HG02840 (cell line): ENCODE data around the gene FAS.
"Not testable (repeated sequence)": the region's sequence is repeated elsewhere in the genome, so short reads cannot be mapped to it uniquely, and the experiment has no call there.

ENCODE experiments used
- ATAC-seq: cut with Tn5 transposase; IDR thresholded peaks from one replicate; pipeline ENCODE4 v1.9.1; 2021; ENCODE audit warnings: mild to moderate bottlenecking, moderate library complexity, moderate number of reproducible peaks; ENCODE audit not compliant: unreplicated experiment, low FRiP score

The FAS gene

DNA sequence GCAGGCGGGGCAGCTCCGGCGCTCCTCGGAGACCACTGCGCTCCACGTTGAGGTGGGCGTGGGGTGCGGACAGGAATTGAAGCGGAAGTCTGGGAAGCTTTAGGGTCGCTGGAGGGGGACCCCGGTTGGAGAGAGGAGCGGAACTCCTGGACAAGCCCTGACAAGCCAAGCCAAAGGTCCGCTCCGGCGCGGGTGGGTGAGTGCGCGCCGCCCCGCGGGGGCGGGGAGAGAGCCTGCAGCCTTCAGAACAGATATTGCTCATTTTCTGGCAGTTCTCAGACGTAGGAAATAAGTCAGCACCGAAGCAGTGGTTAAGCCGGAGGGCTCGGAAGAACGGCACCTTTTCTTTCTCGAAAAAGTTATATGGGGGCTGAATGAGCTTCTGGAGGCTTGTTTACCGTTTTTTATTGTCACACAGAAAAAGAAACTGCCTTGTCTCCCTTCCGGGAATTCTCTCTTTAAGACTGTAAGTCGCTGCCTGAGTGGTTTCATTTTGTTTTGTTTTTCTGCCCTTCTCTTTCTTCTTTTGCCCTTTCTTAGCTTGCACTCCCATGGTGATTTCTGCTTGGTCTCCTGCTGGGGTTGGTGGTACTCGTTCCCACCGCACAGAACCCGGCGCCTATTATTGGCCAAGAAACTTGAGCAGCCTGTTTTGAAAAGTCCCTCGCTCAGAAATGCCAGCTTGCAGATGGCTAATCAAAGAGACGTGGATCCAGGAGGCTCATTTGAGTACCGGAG, 732 bp downstream of the FAS start:
- peak; percentile 33 for ATAC-seq

DNA sequence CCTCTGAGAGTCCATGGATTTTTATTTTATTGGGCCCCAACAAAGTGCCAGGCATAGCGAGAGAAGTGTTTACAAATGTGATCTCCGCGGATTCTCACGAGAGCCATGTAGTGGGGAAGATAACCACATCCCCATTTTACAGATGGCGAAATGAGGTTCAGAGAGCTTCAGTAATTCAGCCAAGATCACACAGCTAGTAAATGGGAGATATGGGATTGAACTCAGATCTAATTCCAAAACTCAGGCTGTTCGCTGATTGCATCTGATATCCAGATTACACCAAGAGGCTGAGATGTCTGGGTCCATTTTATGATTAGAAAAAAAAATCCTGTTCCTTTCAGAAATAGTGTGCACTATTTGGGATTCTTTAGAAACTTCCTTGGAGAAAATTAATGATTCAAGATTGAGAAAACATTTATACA, 1.3 kb downstream of the FAS start:
- no peak for ATAC-seq

DNA sequence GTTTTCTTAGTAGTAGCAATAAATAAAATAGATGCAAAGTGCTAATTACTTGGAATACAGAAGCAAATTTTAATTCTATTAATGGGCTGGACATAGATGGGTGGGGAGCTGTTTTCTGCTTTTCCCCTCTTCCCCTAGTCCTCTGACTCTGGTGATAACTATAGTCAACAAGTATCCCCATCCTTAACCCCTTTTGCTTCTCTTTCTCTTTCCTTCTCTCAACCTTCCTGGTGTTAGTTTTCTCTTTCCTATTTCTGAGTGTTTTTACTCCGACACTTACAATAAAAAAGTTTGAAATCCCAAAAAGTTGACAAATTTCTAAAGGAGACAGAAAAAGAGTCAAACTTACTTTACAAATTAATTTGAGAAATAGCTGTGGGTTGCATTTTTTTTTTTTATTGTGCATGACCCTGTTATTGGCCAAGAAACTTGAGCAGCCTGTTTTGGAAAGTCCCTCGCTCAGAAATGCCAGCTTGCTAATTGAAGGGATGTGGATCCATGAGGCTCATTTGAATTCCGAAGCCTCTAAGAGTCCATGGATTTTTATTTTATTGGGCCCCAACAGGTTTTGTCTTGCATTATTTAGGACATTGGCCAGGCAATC, 2.4 kb downstream of the FAS start:
- ATAC-seq: no peak

DNA sequence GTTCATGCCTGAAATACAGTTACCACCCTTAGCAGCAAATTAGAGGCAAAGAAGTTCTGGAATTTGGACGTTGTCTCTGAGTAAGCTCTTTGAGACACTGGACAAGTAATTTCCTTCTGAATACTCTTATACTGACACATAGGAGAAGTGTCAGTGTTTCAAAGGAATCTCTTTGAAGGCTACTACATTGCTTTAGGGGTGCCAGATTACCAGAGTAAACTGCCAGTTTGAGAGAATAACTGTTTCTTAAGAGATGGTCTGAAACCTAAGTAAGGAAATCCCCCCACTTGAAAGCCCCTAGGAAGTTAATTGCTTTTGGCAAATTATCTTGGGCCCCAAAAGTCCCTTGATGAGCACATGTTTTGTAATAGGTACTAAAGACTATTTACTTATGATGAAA, 3.4 kb downstream of the FAS start:
- ATAC-seq: no peak

DNA sequence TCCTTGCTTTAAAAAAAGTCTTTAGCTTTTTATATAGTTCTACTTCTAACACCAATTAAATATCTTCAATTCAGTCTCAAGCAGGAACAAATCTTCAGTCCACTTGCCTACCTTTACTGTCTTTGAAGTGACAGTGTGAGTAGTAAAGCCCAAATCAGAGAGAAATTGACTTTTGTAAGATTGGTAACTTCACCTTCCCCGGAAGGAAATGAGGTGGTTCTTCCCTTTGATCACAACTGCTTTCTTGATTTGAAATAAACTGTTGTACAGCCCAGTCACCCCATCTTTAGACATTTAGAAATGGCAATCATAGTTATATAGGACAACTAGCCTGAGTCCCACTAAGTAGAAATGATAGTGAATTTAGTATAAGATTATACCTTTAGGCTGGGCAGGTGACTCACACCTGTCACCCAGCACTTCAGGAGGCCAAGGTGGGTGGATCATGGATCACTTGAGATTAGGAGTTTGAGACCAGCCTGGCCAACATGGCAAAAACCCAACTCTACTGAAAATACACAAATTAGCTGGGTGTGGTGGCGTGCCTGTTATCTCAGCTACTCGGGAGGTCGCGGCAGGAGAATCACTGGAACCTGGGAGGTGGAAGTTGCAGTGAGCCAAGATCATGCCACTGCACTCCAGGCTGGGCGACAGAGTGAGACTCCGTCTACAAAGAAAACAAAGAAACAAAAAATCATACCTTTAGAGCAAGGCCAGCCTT, 4.7 kb downstream of the FAS start:
- no peak for ATAC-seq

DNA sequence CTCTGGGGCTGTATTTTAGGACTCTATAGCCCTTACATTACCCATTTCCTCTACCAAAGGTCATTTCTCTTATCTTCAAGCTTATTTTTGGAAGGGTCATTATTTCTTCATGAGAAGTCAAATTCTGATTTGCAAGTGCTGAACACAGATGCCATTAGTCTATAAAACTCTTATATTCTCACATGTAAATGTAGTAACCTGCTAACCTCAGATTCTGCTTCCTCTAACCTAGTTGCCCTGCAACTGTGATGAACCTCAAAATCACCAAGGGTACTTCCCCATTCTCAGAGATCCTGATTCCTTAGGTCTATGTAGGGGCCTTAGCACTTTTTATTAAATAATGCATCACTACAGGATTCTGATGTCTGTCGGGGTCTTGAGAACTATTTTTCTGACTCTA, 6.3 kb downstream of the FAS start:
- no peak for ATAC-seq

DNA sequence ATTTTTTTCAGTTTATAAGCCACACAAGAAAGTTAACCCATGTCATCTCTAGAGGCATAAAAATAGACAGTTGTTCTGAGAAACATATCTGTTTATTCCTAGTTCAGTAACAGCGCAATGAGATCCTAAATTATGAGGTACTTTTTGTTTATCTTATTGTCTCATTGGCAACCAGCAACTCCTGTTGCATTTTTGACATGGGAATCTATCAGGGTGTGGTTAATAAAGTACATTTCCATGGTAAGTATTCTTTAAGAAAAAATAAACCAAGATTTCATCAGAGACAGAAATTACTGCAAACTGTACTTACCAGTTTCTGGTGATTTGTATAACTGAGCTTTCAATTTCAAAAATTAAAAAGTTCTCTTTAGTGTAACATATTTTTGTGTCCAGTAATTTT, 9.0 kb downstream of the FAS start:
- ATAC-seq: no peak

DNA sequence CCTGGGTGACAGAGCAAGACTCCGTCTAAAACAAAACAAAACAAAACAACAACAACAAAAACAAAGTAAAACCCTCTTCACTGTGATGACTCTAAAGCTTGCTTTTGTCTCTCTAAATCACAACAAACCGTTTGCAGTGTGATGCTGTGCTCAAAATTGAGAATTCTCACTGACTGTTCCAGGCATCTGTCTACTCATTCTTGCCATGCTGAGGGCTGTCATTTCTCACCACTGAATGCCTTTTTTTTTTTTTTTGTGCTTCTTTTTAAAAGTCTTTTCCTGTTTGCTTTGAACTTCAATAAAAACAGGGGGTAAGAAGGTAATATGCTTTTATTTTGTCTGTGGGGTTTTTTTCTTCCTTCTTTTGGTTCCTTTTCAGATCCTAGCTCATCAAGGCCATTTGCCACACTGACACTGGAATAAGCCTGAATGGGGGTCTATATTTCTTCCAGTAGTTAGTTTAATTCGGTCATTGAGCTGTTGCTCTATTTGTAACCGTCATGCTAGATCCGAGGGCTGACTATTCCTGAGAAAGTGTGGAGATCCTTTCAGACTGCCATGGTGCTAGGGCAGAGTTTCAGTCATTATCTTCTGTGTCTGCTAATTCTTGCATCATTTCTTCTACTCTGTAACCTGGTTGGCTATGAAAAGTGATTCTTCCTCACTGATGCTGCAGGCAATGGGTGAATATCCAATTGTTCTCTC, 10.6 kb downstream of the FAS start:
- ATAC-seq: no peak

DNA sequence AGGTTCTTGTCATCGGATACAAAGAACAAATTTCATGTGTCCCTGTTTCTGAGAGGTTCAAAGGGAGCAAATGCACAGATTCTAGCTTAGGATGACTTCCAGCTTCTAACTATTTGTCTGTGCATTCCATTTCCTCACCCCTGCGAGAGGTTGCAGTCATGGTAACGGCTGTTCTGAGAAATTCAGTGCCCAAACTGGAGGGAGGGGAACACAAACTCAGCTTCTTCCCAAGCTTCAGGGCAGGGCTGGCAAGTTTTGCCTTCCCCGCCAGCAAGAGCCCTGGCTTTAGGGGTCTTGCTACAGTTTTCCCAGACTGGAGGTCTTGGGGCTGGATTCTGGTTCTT, 11.1 kb downstream of the FAS start:
- ATAC-seq: no peak

DNA sequence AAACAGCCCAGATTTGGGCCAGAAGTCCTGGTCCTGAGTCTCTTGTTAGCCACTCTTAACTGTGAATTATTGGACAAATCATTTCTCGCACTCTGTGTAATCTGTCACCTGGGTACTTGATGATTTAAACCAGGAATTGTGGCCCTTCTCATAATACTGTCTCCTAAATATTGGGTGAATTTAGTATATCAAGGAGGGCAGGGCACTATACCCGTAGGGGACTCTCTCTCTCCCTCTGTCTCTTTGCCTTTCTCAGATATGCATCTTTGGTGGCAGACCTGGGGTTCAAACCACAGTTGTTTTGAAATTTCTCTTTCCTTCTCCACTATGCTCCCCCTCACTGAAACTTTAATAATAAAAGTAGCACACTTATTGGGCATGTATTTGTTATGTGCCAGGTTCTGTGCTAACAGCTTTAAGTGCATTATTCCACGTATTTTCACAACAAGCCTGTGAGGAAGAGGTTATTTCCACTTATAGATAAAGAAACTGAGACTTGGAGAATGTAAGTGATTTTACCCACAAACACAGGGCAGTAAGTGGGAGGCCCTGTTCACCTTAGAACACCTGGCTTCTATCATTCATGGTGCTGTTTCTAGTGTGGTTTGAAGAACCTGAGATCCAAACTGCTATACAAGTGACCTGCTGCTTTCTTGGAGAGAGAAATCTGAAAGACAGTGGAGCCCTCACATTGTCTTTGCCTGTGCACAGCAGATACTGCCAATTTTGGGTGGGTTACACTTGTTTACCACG, 11.8 kb downstream of the FAS start:
- no peak for ATAC-seq

DNA sequence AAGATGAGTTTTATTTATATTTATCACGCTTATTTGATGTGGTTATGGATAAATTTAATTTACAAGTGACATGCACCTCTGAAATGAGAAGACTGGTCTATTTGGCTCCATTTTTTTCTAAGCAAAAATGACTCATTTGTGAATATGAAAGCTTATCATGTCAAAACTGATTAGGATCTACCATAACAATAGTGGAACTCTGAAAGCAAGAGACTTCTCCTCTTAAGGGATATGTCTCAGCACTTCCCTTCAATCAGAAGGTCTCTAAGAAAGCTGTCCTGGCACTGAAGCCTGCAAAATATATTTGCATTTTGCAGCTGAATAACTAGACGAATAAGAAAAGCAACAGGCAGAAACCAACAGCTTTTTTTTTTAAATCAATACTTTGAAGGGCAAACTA, 12.7 kb downstream of the FAS start:
- no peak for ATAC-seq

DNA sequence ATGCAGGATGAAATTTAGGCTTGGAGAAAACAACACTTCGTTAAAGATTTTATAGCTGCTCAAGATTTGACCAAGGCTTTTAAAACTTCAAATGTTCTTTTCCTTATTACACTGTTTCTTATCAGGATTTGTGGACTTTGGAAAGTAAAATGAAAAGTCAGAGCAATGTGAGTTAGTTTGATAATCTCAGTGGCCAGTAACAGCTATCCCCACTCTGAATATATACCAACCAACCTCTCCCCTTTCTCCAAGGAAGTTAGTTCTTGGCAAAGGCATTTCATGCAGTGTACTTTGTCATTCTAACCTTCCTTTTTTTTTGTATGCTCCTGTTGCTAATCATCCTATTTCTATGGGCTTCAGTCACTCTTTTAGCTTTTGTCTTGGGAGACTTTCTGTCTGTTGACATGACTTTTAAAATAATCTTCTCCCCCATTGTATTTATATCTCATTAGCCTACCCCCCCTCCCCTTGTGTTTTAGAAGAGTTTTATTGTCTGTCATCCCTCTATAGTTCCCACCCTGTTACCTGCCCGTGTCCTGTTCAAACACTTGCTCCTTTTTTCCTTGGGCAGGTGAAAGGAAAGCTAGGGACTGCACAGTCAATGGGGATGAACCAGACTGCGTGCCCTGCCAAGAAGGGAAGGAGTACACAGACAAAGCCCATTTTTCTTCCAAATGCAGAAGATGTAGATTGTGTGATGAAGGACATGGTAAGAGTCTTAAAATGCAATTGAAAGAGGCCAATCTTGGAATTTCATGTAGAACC, 16.7 kb downstream of the FAS start:
- no peak for ATAC-seq

DNA sequence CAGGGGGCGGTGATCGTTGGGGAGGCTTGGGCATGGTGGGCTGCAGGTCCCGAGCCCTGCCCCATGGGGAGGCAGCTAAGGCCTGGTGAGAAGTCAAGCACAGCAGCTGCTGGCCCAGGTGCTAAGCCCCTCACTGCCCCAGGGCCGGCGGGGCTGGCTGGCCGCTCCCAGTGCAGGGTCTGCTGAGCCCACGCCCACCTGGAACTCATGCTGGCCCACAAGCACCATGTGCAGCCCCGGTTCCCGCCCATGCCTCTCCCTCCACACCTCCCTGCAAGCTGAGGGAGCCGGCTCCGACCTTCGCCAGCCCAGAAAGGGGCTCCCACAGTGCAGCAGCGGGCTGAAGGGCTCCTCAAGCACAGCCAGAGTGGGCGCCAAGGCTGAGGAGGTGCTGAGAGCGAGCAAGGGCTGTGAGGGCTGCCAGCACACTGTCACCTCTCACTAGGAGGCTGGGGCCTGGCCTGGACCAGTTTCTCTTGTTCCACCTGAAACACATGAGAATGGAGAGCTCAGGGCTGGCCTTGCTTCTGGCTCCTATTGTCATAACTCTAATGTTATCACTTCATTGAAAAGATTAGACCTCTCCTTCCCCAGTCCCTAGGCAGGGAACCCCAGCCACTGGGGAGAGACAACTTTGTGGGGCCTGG, 28.2 kb downstream of the FAS start:
- ATAC-seq: not testable (repeated sequence)

DNA sequence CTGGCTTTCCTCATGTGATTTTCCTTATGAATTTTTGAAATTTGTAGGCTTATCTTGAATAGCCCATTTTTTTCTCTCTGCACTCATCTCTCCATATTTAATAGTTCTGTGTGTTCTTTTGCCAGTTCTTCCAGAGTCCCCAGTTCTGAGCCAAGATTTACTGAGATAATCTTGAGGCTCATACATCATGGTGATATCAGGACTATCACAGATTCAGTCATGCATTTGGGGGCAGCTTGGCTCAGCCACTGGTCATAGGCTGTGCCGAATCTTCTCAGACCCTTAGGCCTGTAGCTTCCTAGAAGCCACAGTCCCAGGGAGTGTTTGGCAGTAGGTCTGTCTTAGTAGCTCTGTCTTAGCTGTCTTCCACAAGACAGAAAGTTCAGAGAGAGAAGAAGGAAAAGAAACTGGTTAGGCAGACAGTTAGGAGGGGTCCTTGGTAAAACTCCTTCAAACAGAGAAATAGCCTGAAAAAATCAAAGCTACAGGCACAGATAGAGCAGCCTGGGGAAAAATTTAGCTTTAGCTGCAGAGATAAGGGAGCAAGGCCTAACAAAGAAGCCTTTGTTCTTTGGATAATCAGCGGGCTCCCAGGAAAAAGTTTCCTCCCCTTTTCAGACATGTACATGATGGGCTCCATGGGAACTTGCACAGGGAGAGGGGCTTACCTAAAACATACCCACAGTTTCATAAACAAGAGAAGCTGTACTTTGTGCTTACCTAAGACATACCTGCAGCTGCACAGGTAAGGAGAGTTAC, 29.1 kb downstream of the FAS start:
- ATAC-seq: no peak

DNA sequence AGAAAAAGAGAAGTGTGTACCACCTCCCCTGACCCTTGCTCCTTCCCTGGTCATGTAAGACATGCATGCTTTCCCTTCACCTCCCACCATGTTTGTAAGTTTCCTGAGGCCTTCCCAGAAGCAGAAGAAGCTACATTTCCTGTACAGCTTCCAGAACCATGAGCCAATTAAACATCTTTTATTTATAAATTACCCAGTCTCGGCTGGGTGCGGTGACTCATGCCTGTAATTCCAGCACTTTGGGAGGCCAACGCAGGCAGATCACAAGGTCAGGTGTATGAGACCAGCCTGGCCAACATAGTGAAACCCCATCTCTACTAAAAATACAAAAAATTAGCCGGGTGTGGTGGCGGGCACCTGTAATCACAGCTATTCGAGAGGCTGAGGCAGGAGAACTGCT, 30.9 kb downstream of the FAS start:
- not testable (repeated sequence) for ATAC-seq

DNA sequence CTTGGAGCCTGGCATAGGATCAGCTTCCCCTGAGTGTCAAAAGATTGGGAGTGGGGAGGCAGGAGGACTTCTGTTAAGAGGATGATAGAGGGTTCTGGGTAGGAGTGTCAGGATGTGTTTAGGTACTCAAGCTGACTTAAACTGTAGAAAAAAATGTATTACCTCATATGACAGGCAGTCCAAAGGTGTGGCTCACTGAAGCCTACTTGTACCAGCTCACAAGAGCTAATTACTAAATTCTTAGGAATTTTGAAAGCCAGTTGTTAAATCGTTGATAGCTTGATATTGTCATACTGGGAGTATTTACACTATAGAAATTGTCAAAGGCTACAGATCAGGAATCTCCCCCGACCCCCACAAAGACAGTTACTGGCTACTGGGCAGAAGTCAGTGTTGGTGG, 32.1 kb downstream of the FAS start:
- ATAC-seq: no peak

DNA sequence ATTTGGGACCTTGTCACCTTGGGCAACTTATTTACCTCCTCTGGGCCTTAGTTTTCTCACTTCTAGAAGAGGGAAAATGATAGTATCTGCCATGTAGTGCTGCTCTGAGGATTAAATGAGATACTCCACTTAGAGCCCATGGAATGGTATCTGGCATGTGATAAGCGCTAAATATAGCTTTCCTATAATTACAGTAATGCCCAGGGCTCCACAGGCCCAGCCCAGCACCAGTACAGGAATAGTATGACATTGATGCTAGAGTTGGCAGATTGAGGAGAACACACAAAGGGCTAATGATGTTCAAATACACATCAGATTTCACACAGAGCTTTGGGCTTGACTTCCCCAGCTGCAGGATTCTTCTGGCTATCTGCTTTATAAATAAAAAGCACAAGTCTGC, 34.9 kb downstream of the FAS start:
- ATAC-seq: no peak

DNA sequence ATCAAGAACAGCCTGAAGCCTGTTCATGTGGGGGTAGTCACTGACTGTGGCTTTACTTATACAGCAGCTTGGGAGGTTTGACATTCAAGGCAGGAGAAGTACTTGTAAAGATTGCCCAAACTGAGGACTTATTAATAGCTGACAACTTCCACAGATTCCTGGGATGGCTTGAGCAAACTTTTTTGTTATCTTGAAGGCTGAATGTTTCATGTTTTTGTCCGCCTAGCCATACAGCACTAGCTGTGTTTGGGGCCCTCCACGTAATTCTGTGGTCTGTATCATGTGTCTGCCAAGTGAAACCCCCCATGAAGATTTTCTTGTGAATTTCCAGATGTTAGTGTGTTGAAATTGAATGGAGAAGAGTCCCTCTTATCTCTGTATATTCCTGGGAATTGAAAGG, 38.6 kb downstream of the FAS start:
- no peak for ATAC-seq
